ENCODE data around the gene FAM120B. TPM values are rescaled to one million over a fixed set of nuclear protein-coding genes. Genes with fewer than 3 reads are reported as not detected.

Gene FAM120B
- total RNA-seq, 6 experiments from 2014 or later: 33.3 to 36.6 (median 35.4) TPM

DNA sequence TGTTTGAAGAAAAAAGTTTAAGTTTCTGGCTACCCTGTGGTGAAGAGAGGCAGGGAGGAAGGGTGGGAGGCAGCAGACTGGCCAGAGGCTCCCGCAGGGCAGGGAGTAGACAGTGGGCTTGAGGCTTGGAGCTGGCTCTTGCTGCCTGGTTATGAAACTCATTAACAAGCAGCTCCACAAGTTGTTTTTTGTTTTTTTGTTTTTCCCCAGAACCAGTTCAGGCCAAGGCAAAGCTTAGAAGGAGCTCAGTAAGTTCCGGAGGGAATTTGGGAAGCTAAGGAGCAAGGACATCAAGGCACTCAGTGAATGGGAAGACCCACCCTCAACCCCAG is 19.7 kb upstream of the FAM120B start:
- H3K9me3 Mint-ChIP-seq: no peaks in the 10 kb centered on the region
- peaks cover 26% of the 10 kb centered on the region for H3K27me3 Mint-ChIP-seq (ENCODE audit: insufficient read depth)
- no peak overlapping the region for H3K4me3 Mint-ChIP-seq
- TF ChIP-seq, protein P1, sequence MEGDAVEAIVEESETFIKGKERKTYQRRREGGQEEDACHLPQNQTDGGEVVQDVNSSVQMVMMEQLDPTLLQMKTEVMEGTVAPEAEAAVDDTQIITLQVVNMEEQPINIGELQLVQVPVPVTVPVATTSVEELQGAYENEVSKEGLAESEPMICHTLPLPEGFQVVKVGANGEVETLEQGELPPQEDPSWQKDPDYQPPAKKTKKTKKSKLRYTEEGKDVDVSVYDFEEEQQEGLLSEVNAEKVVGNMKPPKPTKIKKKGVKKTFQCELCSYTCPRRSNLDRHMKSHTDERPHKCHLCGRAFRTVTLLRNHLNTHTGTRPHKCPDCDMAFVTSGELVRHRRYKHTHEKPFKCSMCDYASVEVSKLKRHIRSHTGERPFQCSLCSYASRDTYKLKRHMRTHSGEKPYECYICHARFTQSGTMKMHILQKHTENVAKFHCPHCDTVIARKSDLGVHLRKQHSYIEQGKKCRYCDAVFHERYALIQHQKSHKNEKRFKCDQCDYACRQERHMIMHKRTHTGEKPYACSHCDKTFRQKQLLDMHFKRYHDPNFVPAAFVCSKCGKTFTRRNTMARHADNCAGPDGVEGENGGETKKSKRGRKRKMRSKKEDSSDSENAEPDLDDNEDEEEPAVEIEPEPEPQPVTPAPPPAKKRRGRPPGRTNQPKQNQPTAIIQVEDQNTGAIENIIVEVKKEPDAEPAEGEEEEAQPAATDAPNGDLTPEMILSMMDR (IDR thresholded peaks at IDR 0.05): no peak
- no peak overlapping the region for H3K27ac Mint-ChIP-seq
- H3K36me3 Mint-ChIP-seq (ENCODE audit: low read depth): no peaks in the 10 kb centered on the region
- no peak for DNase-seq
- H3K4me1 Mint-ChIP-seq (ENCODE audit: low read depth): peaks cover 3% of the 10 kb centered on the region; the same call in 1 of the 2 replicates

DNA sequence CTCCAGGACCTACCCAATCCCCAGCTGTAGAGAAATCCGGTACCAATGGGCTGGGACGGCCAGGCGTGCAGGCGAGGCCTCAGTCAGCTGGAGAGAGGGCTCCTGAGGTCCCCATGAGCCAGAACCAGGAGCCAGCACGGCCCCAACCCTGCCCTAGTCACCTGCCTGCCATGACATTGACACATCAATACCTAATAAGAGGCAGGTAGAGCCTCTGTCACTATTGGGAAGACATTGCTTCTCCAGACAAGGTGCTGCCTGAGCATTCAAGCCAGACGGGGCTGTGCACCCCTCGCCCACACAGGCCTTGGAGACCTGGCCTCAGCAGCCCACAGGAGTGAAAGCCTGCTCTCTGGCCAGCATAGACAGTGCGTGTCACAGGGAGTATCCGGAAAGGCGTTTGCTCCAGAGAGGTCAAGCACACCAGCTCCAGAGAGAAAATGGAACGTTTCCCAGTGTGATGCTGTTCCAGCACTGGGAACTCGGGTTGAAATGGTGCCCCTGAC is 19.1 kb upstream of the FAM120B start:
- Mint-ChIP-seq H3K36me3 (ENCODE audit: low read depth) (no peaks in the 10 kb centered on the region), H3K9me3 (no peaks in the 10 kb centered on the region), H3K27ac (no peak overlapping the region), H3K4me1 (ENCODE audit: low read depth) (peaks cover 9% of the 10 kb centered on the region), H3K4me3 (no peak overlapping the region), H3K27me3 (ENCODE audit: insufficient read depth) (peaks cover 31% of the 10 kb centered on the region)
- TF ChIP-seq, protein P1 (IDR thresholded peaks at IDR 0.05): no peak
- no peak for DNase-seq

DNA sequence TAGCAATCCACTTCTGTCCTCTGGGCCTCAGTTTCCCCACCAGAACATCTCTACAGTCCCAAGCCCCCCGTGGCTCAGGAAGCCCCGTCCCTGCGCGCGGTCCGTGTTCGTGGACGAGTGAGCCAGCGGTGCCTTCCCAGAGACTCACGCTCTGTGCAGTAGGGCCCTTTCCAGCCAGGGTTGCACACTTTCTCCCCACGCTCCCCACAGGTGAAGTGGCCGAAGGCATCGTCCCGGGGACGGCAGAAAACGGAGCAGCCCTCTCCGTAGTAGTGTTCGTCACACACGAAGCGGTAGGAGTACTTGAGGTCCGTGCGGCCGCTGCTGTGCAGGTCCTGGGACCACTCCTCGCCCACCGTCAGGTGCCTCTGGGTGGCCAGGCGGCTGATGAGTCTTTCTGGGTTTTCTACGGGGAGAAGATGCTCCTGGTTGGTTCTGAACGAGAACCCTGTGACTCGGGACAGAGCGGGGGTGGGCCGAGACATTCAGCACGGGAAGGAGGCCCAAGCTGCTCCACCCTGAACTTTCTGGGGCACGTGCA is 18.4 kb upstream of the FAM120B start:
- H3K27ac Mint-ChIP-seq: no peak overlapping the region
- H3K4me1 Mint-ChIP-seq (ENCODE audit: low read depth): peaks cover 16% of the 10 kb centered on the region
- H3K9me3 Mint-ChIP-seq: no peaks in the 10 kb centered on the region
- H3K27me3 Mint-ChIP-seq (ENCODE audit: insufficient read depth): peaks cover 37% of the 10 kb centered on the region
- no peaks in the 10 kb centered on the region for H3K36me3 Mint-ChIP-seq (ENCODE audit: low read depth)
- TF ChIP-seq, protein P1 (IDR thresholded peaks at IDR 0.05): no peak
- no peak for DNase-seq
- H3K4me3 Mint-ChIP-seq: peak overlapping the region; percentile 63

DNA sequence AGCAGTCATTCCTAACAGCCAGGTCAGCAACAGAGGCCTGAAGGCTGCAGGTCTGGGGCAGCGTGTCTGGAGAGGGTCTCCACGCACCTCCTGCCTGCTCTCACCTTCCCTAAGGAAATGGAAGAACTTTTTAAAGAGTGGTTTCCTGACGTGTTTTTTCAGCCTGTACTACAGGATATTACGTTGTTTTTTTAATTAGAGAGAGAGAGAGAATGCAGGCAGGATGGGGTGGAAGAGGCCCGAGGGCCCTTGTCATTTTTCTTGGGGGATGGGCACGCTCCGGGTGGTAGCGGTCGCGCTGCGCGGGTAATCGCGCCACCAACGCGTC is 17.7 kb upstream of the FAM120B start:
- peaks cover 19% of the 10 kb centered on the region for H3K4me1 Mint-ChIP-seq (ENCODE audit: low read depth)
- no peak for DNase-seq

DNA sequence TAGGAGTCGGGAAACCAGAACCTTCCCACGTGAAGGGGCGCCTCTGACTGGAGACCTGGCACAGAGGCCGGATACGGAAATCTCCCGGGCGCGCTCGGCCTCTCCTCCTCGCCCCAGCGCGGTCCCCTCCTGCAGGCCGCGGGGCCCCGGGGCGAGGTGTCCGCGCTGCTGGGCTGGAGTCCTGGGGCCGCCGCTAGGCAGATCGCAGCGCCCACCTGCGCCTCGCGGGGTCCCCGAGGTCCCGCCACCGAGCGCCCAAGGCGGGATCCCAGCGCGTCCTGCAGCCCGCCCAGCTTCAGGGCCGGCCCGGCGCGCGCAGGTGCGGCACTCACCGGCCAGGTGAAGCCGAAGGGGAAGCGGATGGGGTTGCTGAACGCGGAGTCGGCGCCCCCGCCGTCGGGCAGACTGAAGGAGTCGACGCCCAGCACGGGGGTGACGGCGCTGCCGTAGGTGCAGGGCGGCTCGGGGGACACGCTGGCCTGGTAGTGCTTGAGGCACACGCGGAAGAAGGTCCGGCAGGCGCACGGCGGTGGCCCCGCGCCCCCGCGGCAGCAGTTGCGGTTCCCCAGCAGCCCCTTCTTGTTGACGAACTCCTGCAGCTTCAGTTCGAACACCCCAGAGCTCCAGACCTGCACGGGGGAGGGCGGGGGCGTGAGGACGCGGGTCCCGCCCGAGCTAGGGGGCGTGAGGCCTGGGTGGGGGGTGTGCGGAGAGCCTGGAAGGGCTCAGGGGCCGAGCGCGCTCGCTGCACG is 17.2 kb upstream of the FAM120B start:
- TF ChIP-seq, protein P1 (IDR thresholded peaks at IDR 0.05): no peak
- Mint-ChIP-seq H3K9me3 (no peaks in the 10 kb centered on the region), H3K4me1 (ENCODE audit: low read depth) (peaks cover 19% of the 10 kb centered on the region), H3K27me3 (ENCODE audit: insufficient read depth) (peaks cover 47% of the 10 kb centered on the region), H3K4me3 (peak overlapping the region; percentile 63), H3K27ac (no peak overlapping the region), H3K36me3 (ENCODE audit: low read depth) (no peaks in the 10 kb centered on the region)
- DNase-seq: no peak

More for the DNA sequence above, 17.7 kb upstream of the FAM120B start:
- TF ChIP-seq, protein P1 (IDR thresholded peaks at IDR 0.05): no peak
- Mint-ChIP-seq H3K27me3 (ENCODE audit: insufficient read depth) (peaks cover 42% of the 10 kb centered on the region), H3K27ac (no peak overlapping the region), H3K4me3 (peak overlapping the region; percentile 63), H3K9me3 (no peaks in the 10 kb centered on the region), H3K36me3 (ENCODE audit: low read depth) (no peaks in the 10 kb centered on the region)
